Esophagus muscularis mucosa (tissue), 4 donors: Measurements from ENCODE around the gene CUEDC2. TPM values are rescaled to one million over a fixed set of nuclear protein-coding genes. Genes with fewer than 3 reads are reported as not detected.

Source experiments
- DNase-seq: peaks from one replicate; pipeline ENCODE4 v3.0.0-alpha.2; 2017; ENCODE audit errors: extremely low spot score
- H3K27ac ChIP-seq, 4 donors: fragments of 200-600 bp; sonication (generic); replicated peaks in 1 of 4; 1 replicate in 3 of 4; 2 replicates in 1 of 4; pipeline ENCODE4 v1.5.1; 2016 to 2019; ENCODE audit warnings: mild to moderate bottlenecking in 1 of 4
- H3K27me3 ChIP-seq, 4 donors: fragments of 200-600 bp; sonication (generic); one replicate each; pipeline versions ENCODE4 v1.5.1 to v1.6.0; 2016 to 2019
- H3K36me3 ChIP-seq, 4 donors: fragments of 200-600 bp; sonication (generic); one replicate each; pipeline ENCODE4 v1.5.1; 2016 to 2019
- H3K4me1 ChIP-seq, 4 donors: fragments of 200-600 bp; sonication (generic); one replicate each; pipeline ENCODE4 v1.5.1; 2016 to 2019
- H3K4me3 ChIP-seq, 4 donors: fragments of 200-600 bp; sonication (generic); 1 replicate in 2 of 4; 2 replicates in 2 of 4; pipeline ENCODE4 v1.5.1; 2016 to 2019; ENCODE audit warnings: mild to moderate bottlenecking in 4 of 4, moderate library complexity in 1 of 4
- H3K9me3 ChIP-seq, 4 donors: fragments of 200-600 bp; sonication (generic); 1 replicate in 3 of 4; 2 replicates in 1 of 4; pipeline ENCODE4 v1.5.1; 2016 to 2019
- EP300 ChIP-seq: sonication (generic); formaldehyde crosslinking; IDR thresholded peaks from one replicate; pipeline ENCODE4 v1.6.1; 2017; ENCODE audit warnings: antibody characterized with exemption
- POLR2A ChIP-seq: fragments of 450-650 bp; IDR thresholded peaks from one replicate; pipeline ENCODE4 v1.6.1; 2017; ENCODE audit warnings: antibody characterized with exemption, moderate library complexity, mild to moderate bottlenecking, low read depth
- POLR2AphosphoS5 ChIP-seq, 2 donors: sonication (generic); formaldehyde crosslinking; IDR thresholded peaks; one replicate each; pipeline ENCODE4 v1.6.1; 2017; ENCODE audit warnings: antibody characterized with exemption in 2 of 2
- WGBS: methylation state at CpG from one replicate; pipeline ENCODE4 v1.1.5; 2018; 5-methylcytosine and 5-hydroxymethylcytosine counted together
- intact Hi-C: fragments of 100-400 bp; cut with DNase I; formaldehyde crosslinking; loops from one replicate; pipeline ENCODE4 v1.15.1; 2023
- total RNA-seq, 4 donors: library from RNA; depleted of rRNA; stranded (reverse); fragments of >200 nt; gene quantifications; one replicate each; pipeline versions ENCODE4 v1.1.0 to v1.2.1, GENCODE V29; 2016
- TF ChIP-seq, protein P1 (sequence below), 3 experiments: fragments of 200-600 bp in 2 of 3; fragments of 450-650 bp in 1 of 3; sonication (generic) in 2 of 3; IDR thresholded peaks; one replicate each; pipeline ENCODE4 v1.5.1; 2017 to 2019; ENCODE audit warnings: antibody characterized with exemption in 3 of 3, mild to moderate bottlenecking in 2 of 3, moderate library complexity in 1 of 3

CUEDC2 gene
- total RNA-seq, 4 donors from 2014 or later = 61.0 to 92.7 (median 71.2) TPM

DNA sequence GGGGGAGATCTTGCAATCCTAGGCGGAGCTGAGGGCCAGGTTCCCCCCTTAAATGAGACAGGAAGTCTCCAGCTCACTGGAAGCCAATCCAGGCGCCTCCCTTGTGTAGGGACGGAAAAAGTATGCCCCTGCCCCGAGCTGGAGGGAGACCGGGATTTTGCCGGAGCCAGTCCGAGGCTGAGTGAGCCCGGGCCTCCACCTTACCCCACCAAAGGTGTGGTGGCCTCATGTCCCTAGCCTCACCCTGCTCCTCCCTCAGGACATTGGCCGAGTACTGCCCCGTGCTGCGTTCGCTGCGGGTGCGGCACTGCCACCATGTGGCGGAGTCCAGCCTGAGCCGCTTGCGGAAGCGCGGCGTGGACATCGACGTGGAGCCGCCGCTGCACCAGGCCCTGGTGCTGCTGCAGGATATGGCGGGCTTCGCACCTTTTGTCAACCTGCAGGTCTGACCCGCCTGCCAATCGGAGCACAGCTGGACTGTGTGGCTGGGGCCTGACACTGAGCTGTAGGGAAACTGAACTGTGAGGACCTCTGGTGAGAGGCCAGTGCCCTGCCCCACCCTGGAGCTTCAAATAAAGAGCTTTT, 9.7 kb downstream of the CUEDC2 start:
- Histone ChIP-seq H3K4me3 (peak overlapping the region; percentile 71 to 86 (median 83)), H3K36me3 (peaks cover 6 to 24% (median 19%) of the 10 kb centered on the region in 4 donors), H3K4me1 (peaks cover 32 to 46% (median 44%) of the 10 kb centered on the region in 4 donors), H3K27ac (peak overlapping the region; percentile 84 to 91 (median 90)), H3K9me3 (no peaks in the 10 kb centered on the region), H3K27me3 (peaks cover 0 to 14% (median 0%) of the 10 kb centered on the region in 4 donors)
- no peak for TF ChIP-seq EP300
- TF ChIP-seq POLR2AphosphoS5 (IDR thresholded peaks at IDR 0.05) = peak; percentile 72 to 81
- TF ChIP-seq, protein P1, sequence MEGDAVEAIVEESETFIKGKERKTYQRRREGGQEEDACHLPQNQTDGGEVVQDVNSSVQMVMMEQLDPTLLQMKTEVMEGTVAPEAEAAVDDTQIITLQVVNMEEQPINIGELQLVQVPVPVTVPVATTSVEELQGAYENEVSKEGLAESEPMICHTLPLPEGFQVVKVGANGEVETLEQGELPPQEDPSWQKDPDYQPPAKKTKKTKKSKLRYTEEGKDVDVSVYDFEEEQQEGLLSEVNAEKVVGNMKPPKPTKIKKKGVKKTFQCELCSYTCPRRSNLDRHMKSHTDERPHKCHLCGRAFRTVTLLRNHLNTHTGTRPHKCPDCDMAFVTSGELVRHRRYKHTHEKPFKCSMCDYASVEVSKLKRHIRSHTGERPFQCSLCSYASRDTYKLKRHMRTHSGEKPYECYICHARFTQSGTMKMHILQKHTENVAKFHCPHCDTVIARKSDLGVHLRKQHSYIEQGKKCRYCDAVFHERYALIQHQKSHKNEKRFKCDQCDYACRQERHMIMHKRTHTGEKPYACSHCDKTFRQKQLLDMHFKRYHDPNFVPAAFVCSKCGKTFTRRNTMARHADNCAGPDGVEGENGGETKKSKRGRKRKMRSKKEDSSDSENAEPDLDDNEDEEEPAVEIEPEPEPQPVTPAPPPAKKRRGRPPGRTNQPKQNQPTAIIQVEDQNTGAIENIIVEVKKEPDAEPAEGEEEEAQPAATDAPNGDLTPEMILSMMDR (IDR thresholded peaks at IDR 0.05) = peak; percentile 84 to 91 (median 86)
- TF ChIP-seq POLR2A = no peak
- 5% methylated on average over 4 of the region's 28 CpGs for WGBS
- intact Hi-C loops = loop anchor here (1.0 kb wide), 1 partner anchor 28 kb away; no protein-coding TSS in a partner anchor
- DNase-seq = peak; percentile 94

DNA sequence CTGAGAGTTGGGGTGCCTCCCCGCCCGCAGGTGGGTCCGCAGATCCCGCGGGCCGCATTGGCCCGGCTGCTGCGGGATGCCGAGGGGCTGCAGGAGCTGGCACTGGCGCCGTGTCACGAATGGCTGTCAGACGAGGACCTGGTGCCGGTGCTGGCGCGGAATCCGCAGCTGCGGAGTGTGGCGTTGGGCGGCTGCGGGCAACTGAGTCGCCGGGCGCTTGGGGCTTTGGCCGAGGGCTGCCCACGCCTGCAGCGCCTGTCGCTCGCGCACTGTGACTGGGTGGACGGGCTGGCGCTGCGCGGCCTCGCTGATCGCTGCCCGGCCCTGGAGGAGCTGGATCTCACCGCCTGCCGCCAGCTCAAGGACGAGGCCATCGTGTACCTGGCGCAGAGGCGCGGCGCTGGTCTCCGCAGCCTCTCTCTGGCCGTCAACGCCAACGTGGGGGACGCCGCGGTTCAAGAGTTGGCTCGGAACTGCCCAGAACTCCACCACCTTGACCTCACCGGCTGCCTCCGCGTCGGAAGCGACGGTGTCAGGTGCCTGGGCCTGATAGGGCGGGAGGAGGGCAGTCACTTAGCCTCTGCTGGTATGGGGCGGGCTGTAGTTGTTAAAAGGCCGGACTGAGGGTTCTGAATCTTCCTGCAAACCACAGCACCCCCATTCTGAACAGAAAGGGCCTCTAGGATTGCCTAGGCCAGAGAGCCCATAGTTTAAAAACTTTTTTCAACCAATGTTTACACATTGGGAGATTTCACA, 10.4 kb downstream of the CUEDC2 start:
- peaks cover 32 to 46% (median 44%) of the 10 kb centered on the region in 4 donors for H3K4me1 ChIP-seq
- TF ChIP-seq, protein P1 (IDR thresholded peaks at IDR 0.05) = no peak
- TF ChIP-seq POLR2A (no peak), POLR2AphosphoS5 (IDR thresholded peaks at IDR 0.05) (peak in 1 of 2 donors; percentile 13)
- peaks cover 0 to 21% (median 0%) of the 10 kb centered on the region in 4 donors for H3K27me3 ChIP-seq
- intact Hi-C loops = loop anchor here (1.0 kb wide), 1 partner anchor 28 kb away; no protein-coding TSS in a partner anchor
- H3K27ac ChIP-seq = peak overlapping the region; percentile 84 to 91 (median 90)
- H3K36me3 ChIP-seq = peaks cover 6 to 24% (median 19%) of the 10 kb centered on the region in 4 donors
- DNase-seq = no peak
- 0% methylated on average over 11 of the region's 62 CpGs for WGBS
- peak overlapping the region; percentile 71 to 86 (median 83) for H3K4me3 ChIP-seq
- no peaks in the 10 kb centered on the region for H3K9me3 ChIP-seq

DNA sequence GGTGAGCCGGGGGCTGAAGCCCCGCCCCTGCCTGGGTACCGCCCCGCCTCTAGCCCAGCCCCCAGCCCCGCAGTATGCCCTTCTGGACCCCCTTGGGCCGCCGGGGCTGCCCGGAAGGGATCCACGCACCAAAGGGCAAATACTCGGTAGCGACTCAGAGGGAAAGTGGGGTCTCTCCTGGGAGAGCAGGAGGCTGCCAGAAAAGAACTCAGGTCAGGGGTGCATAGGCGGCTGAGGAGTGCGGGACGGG, 10.9 kb downstream of the CUEDC2 start:
- intact Hi-C loops = no loop called here
- DNase-seq = no peak
- peak overlapping the region; percentile 71 to 86 (median 83) for H3K4me3 ChIP-seq
- TF ChIP-seq, protein P1 (IDR thresholded peaks at IDR 0.05) = no peak
- TF ChIP-seq POLR2A = no peak
- TF ChIP-seq EP300 = no peak
- TF ChIP-seq POLR2AphosphoS5 (IDR thresholded peaks at IDR 0.05) = no peak
- no peaks in the 10 kb centered on the region for H3K9me3 ChIP-seq
- H3K4me1 ChIP-seq = peaks cover 32 to 46% (median 44%) of the 10 kb centered on the region in 4 donors
- H3K27ac ChIP-seq = peak overlapping the region; percentile 84 to 91 (median 90)
- WGBS = no CpG with 5 or more reads among the region's 14 CpGs
- peaks cover 0 to 26% (median 3%) of the 10 kb centered on the region in 4 donors for H3K27me3 ChIP-seq
- H3K36me3 ChIP-seq = peaks cover 6 to 24% (median 19%) of the 10 kb centered on the region in 4 donors

DNA sequence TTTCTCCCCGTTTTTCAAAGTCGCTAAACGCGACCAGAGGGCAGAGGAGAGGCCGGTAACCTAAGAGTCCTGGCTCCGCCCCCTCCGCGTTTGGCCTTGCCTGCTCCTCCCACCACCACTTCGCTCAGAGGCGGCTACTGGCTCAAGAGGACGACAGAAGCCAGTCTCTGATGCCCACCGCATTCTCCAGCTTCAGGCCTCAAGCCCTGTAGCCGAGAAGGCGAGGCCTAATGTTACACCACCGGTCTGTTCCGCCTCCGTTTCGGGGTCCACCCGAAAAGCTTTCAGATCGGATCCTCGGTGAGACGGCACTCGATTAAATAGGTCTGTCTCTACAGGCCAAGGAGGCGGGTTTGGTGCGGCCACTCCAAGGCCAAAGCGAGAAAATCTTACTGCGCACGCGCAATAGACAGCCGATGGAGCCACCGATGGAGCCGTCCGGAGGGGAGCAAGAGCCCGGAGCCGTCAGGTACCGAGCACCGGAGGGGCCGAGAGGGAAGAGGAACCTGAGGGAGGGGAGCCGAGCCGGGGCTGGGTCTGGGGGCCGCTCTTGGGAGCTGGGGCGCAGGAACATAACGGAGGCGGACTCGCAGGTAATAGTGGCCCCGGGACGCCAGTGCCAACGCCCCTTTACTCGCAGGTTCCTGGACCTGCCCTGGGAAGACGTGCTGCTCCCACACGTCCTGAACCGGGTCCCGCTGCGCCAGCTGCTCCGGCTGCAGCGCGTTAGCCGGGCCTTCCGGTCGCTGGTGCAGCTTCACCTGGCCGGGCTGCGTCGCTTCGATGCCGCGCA, 11.5 kb downstream of the CUEDC2 start, which contains the start of gene FBXL15:
FBXL15 (plus strand) TSS at position 123 of the 793 bp plus-strand sequence; CDS start at position 417, 294 bp downstream.
- WGBS = 0% methylated on average over 35 of the region's 66 CpGs
- Histone ChIP-seq H3K27ac (peak within 1 kb of the TSS; percentile 84 to 91 (median 90)), H3K27me3 (peaks cover 0 to 31% (median 7%) of the 10 kb centered on the region in 4 donors), H3K9me3 (no peaks in the 10 kb centered on the region), H3K36me3 (peaks cover 6 to 24% (median 19%) of the 10 kb centered on the region in 4 donors), H3K4me1 (peaks cover 32 to 46% (median 44%) of the 10 kb centered on the region in 4 donors), H3K4me3 (peak within 1 kb of the TSS; percentile 71 to 86 (median 83))
- TF ChIP-seq POLR2AphosphoS5 (IDR thresholded peaks at IDR 0.05) = peak; percentile 75 to 92
- TF ChIP-seq, protein P1 (IDR thresholded peaks at IDR 0.05) = peak in 1 of 3 experiments; percentile 42
- TF ChIP-seq EP300 = no peak
- peak; percentile 99 for DNase-seq
- intact Hi-C loops = no loop called here
